HG02870 (cell line): ENCODE measurements around the gene BMERB1.
"Not testable (repeated sequence)": the region's sequence is repeated elsewhere in the genome, so short reads cannot be mapped to it uniquely, and the experiment has no call there.

Source experiments
- ATAC-seq: cut with Tn5 transposase; IDR thresholded peaks from one replicate; pipeline ENCODE4 v1.9.1; 2021; ENCODE audit warnings: mild to moderate bottlenecking, moderate library complexity; ENCODE audit not compliant: unreplicated experiment

Gene BMERB1

DNA sequence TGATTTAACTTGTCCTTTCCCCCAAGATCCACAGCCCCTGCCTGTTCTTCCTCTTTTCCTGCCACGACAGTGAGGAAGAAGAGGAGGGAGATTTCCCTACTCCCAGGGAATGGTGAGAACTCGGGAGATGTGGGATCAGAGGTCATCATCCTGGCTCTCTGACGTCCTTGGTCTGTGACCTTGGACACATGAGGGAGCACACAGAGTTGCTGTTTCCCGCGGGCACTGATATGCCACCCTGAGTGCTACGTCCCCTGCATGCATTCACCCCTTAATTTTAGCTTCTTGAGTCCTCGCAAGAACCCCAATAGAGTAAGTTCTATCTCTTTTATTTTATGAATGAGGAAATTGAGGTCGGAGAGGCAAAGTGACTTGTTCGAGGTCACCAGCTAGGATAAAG, 85.4 kb downstream of the BMERB1 start:
- ATAC-seq: no peak

DNA sequence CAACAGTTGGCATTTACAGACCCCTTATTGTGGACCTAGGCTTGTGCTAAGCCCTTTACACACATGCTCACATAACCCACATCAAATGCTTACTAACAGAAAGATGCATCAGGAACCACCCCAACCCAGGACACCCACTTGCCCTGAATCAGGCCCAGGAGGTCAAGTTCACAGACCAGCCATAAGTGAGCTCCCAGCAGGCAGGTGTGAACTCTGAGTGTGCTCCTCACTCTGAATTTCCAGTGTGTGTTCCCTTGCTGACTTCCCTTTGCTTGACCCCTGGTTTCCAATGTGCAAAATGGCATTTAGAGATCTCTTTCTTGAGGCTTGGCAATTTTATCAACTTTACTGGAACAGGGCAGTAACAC, 87.0 kb downstream of the BMERB1 start:
- no peak for ATAC-seq

GRCh38 chr16:15521758-15522509, 87.5 kb downstream of the BMERB1 start:
- ATAC-seq: no peak

- no peak for ATAC-seq
These were observed 88.7 kb downstream of the BMERB1 start for GRCh38 chr16:15523092-15523541.

DNA sequence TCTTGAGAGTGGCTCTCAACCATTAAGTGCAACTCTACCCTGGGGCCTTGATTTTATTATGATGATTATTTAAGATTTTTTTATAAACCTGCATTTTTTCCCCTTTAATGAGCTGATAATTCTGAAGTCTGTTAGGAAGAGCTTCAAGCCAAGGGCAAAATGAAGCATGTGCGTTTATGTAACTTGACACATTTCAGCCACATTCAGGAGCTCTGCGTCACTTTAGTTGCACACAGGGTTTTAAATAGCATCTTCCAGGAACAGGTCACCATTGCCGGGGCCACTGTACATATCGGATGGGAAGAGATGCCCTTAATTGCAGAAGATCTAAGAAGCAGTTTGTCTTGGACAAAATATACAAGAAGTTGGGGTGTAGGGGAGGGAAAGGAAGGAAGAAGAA, 89.6 kb downstream of the BMERB1 start:
- no peak for ATAC-seq

DNA sequence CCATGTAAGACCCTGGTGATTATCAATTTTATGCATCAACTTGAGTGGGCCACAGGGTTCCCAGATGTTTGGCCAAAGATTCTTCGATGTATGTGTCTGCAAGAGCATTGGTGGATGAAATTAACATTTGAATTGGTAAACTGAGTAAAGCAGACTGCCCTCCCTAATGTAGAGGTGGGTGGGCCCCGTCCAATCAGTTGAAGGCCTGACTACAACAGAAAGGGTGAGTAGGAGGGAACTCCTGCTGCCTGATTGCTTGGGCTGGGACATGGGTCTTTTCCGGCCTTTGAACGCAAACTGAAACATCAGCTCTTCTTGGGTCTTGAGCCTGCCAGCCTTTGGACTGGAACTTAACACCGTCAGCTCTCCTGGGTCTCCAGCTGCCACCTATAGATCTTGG, 90.6 kb downstream of the BMERB1 start:
- ATAC-seq: no peak

- ATAC-seq: no peak
These were observed 91.7 kb downstream of the BMERB1 start for GRCh38 chr16:15526097-15526496.

DNA sequence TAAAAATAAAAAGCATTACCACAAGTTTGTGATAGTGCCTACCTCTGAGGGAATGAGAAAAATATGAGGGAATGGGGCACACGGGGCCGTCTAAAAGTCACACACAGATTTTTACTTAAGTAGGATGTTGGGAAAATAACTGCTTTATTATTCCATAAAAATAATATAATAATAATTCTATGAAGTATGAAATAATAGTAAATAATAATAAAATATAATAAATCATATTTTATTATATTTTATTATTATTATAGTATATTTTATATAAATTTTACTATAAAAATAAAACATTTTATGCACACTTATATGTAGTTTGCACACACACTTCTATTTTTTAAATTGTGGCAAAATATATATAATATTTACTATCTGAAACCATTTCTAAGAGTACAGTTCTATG, 92.3 kb downstream of the BMERB1 start:
- ATAC-seq: no peak

DNA sequence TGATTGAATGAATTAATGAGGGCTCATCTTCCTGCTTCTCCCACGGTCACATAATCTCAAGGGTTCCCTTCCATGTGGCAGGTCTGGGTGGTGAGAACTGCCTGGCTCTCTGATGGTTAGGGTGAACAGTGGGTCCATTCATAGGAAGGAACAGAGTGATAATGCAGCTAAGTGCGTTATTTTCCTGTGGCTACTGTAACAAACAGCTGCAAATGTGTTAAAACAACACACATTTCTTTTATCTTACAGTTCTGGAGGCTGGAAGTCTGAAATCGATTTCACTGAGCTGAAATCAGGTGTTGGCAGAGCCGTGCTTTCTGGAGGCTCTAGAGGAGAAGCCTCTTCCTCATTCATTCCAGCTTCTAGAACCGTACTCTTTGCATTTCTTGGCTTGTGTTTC, 95.3 kb downstream of the BMERB1 start:
- ATAC-seq: no peak

DNA sequence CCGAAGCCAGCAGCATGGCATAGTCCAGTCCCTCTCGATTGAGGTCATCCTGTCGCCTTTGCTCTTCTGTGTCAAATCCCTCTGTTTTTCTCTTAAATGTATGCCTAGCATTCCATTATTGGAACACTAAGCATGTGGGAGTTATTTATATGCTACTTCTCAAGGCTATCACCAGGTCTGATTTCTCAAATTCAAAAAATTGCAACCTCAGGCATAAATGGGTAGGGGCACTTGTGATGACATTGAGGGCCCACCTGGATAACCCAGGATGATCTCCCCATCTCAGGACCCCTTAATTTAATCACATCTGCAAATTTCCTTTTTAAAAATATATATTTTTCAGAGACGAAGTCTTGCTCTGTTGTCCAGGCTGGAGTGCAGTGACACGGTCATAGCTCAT, 95.7 kb downstream of the BMERB1 start:
- ATAC-seq: no peak

- no peak for ATAC-seq
These were observed 98.4 kb downstream of the BMERB1 start for GRCh38 chr16:15532825-15533224.

GRCh38 chr16:15533386-15533785, 99.0 kb downstream of the BMERB1 start:
- no peak for ATAC-seq

DNA sequence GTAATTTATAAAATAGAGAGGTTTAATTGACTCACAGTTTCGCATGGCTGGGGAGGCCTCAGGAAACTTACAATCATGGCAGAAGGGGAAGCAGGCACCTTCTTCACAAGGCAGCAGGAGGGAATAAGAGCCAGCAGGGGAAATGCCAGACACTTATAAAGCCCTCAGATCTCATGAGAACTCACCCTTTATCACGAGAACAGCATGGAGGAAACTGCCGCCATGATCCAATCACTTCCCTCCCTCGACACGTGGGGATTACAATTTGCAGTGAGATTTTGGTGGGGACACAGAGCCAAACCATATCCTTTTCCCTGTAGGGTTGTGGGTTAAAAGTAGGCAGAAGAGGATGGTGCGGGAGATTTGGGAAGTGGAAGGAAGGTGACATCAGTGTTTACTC, 101.4 kb downstream of the BMERB1 start:
- no peak for ATAC-seq

DNA sequence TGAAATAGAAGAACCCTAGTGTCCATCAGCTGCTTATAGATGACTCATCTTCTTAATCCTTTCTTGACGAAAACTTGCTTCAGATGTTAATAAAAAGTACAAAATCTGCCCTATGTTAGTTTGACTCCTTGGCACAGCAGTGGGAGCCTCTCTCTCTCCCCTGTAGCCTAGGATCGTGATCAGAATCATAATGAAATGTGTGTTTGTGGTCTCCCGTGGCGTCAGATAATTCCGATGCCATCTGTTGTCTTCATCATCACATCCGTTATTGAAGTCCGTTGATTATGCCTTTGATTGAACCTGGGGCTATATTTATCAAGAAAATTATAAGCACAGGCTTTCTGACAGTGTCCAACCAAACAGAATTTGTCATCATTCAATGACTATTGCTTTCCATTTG, 102.5 kb downstream of the BMERB1 start:
- ATAC-seq: no peak

DNA sequence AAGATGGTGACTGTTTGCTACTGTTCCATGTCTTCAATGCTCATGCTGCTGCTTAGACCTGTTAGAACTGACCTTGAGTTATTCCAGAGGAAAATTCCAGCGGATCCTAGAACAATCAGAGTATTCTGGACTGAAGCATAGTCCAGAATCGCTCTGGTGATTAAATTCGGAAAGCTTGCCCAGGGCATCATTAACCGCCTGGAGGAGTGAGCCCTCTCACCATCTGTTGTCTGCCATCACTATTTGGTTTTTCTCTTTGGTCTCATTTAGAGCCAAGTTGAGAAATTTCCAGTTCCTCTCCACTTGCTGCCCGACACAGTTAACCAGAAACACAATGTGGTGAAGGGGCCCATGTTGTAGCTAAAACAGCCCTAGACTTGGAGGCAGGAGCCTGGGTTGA, 104.1 kb downstream of the BMERB1 start:
- ATAC-seq: no peak

GRCh38 chr16:15539197-15539596, 104.8 kb downstream of the BMERB1 start:
- ATAC-seq: no peak

GRCh38 chr16:15542261-15542660, 107.9 kb downstream of the BMERB1 start:
- ATAC-seq: no peak

DNA sequence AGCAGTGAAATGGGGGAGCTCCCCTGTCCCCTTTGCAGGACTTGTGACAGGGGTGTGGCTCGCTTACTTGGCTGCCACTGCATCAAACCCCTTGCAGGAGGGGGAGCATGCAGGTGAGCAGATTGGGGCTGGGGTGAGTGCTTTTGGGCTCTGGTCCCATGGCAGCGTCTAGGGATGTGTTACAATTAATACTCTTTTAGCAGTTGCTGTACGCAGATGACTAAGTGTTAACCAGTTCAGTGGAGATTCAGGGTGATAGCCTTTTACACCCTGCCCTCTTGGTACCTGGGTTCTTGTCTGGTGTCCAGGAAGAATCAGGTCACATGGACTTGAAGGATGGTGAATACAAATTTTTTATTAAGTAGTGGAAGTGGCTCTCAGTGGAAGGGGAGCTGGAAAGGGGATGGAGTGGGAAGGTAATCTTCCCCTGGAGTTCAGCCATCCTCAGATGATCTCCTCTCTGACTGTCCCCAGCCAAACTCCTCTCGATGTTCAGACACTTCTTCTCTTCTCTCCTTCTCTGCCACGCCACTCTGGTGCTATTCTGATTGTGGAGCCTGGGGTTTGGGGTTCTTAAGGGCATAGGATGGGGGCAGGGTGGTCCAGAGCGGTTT, 108.5 kb downstream of the BMERB1 start:
- ATAC-seq: no peak

DNA sequence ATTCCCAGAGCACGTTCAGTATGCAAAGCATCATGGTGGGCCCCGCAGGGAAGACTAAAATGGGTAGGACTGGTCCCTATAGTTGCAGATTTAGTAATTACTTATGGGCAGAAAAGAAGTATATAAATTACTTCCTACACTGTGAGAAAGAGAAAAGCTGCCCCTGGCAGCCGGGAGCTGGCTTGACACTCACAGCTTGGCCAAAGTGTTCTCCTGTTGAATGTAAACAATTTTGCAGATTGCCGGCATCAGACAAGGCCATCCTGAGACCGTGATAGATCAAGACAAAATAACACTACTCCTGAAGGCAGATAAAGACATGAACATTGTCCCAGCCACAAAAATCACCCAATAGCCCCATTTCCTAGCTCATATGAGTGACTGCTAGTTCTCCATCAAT, 110.0 kb downstream of the BMERB1 start:
- no peak for ATAC-seq

GRCh38 chr16:15545544-15545943, 111.2 kb downstream of the BMERB1 start:
- no peak for ATAC-seq

DNA sequence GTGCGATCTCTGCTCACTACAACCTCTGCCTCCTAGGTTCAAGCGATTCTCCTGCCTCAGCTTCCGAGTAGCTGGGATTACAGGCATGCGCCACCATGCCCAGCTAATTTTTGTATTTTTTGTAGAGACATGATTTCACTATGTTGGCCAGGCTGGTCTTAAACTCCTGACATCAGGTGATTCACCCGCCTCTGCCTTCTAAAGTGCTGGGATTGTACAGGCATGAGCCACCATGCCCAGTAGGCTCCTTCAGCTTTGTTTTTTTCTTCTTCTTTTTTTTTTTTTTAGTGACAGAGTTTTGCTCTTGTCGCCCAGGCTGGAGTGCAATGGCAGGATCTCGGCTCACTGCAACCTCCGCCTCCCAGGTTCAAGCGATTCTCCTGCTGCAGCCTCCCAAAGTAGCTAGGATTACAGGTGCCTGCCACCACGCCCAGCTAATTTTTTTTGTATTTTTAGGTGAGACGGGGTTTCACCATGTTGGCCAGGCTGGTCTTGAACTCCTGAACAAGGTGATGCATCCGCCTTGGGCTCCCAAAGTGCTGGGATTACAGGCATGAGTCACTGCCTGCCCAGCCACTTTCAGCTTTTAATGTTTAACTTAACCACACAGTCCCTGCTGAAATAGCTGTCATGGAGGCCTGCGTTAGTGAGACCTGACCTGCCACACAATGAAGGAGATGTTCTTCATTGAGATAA, 112.8 kb downstream of the BMERB1 start:
- ATAC-seq: not testable (repeated sequence)

GRCh38 chr16:15547768-15548096, 113.3 kb downstream of the BMERB1 start:
- ATAC-seq: no peak
